Fibroblast of lung (primary cell): ENCODE results near the gene SYCE3. TPM values are rescaled to one million over a fixed set of nuclear protein-coding genes. Genes with fewer than 3 reads are reported as not detected.

Experiments used
- DNase-seq, 2 donors: peaks; one replicate each; pipeline versions ENCODE4 v3.0.0 to v3.0.0-alpha.2; 2010; ENCODE audit warnings: low read depth in 2 of 2
- H2AFZ ChIP-seq: 2 replicates; pipeline ENCODE4 v1.5.1; 2012; ENCODE audit warnings: low read length, control low read depth, inconsistent platforms
- H3K27ac ChIP-seq: 2 replicates; pipeline ENCODE4 v1.5.1; 2011; ENCODE audit warnings: low read length, control low read depth; ENCODE audit not compliant: insufficient read depth
- H3K27me3 ChIP-seq: 2 replicates; pipeline ENCODE4 v1.5.1; 2011; ENCODE audit warnings: mild to moderate bottlenecking, low read length; ENCODE audit not compliant: control insufficient read depth, insufficient read depth
- H3K36me3 ChIP-seq: 2 replicates; pipeline ENCODE4 v1.5.1; 2011; ENCODE audit warnings: low read length; ENCODE audit not compliant: control insufficient read depth, insufficient read depth
- H3K4me1 ChIP-seq: 2 replicates; pipeline ENCODE4 v1.5.1; 2011; ENCODE audit warnings: low read length; ENCODE audit not compliant: control insufficient read depth, insufficient read depth; ENCODE audit errors: extremely low read depth
- H3K4me2 ChIP-seq: 2 replicates; pipeline ENCODE4 v1.5.1; 2011; ENCODE audit warnings: low read length, control low read depth; ENCODE audit not compliant: insufficient read depth; ENCODE audit errors: extremely low read depth
- H3K4me3 ChIP-seq, 4 experiments: fragments of 200-600 bp in 1 of 4; sonication (generic) in 1 of 4; replicated peaks in 1 of 4; 2 replicates each; pipeline ENCODE4 v1.5.1; 2011 to 2016; ENCODE audit warnings: low read length in 4 of 4, low read depth in 3 of 4, mild to moderate bottlenecking in 3 of 4, control low read depth in 2 of 4, inconsistent platforms in 1 of 4, mixed read lengths in 1 of 4; ENCODE audit not compliant: insufficient read depth in 1 of 4; ENCODE audit errors: control extremely low read depth in 1 of 4
- H3K79me2 ChIP-seq: 2 replicates; pipeline ENCODE4 v1.5.1; 2012; ENCODE audit warnings: mild to moderate bottlenecking, low read length, inconsistent platforms; ENCODE audit not compliant: control insufficient read depth, insufficient read depth
- H3K9ac ChIP-seq: 2 replicates; pipeline ENCODE4 v1.5.1; 2011; ENCODE audit warnings: mild to moderate bottlenecking, low read length, control low read depth; ENCODE audit not compliant: insufficient read depth
- H3K9me3 ChIP-seq: 2 replicates; pipeline ENCODE4 v1.5.1; 2012; ENCODE audit warnings: low read depth, low read length; ENCODE audit not compliant: control insufficient read depth, insufficient read depth
- H4K20me1 ChIP-seq: 2 replicates; pipeline ENCODE4 v1.5.1; 2011; ENCODE audit warnings: low read length; ENCODE audit not compliant: control insufficient read depth, insufficient read depth; ENCODE audit errors: extremely low read depth
- CTCF ChIP-seq, 2 donors: IDR thresholded peaks in 1 of 2; conservative IDR thresholded peaks in 1 of 2; 1 replicate in 1 of 2; 2 replicates in 1 of 2; pipeline ENCODE4 v1.5.1; 2011 to 2012; ENCODE audit warnings: low read length in 2 of 2, control low read depth in 1 of 2, inconsistent platforms in 1 of 2, low read depth in 1 of 2, mild to moderate bottlenecking in 1 of 2
- EZH2 ChIP-seq: IDR thresholded peaks from 2 replicates; pipeline ENCODE4 v1.5.1; 2012; ENCODE audit warnings: low read length, control low read depth, mild to moderate bottlenecking; ENCODE audit errors: missing control alignments
- polyA plus RNA-seq, 2 donors: library from polyadenylated mRNA; depleted of rRNA in 1 of 2; stranded (reverse) in 1 of 2; unstranded in 1 of 2; fragments of >200 nt; gene quantifications; 2 replicates each; pipeline ENCODE4 v1.2.1, GENCODE V29; 2011 to 2012; ENCODE audit warnings: missing spikeins in 1 of 2
- total RNA-seq: library from RNA; depleted of rRNA; stranded (reverse); fragments of >200 nt; gene quantifications from 2 replicates; pipeline ENCODE4 v1.2.1, GENCODE V29; 2014

Gene SYCE3
- total and polyA plus RNA-seq, 2 donors (not counting 1 experiment from before 2014, with no cell fraction given), result 0.33 TPM; not detected in 1

DNA sequence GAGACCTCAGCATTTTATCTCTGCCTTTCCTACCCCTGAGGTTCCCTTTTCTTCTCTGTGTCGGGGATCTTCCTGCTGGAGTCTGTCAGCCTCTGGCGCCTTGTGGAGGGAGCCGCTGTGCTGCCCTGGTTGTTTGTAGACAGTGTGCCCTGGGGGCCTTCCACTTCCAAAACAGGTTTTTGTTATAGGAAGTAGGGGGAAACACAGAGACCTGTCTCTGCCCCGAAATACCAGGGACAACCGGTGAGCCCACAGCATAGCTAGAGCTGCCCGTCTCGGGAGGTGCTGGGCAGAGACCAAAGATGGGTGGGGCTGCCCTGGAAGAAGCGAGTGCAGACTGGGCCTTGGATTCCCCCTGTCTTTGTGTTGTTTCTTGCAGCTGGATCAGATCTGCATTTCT, 46.7 kb downstream of the SYCE3 start:
- no peak overlapping the region for H3K4me3 ChIP-seq
- no peaks in the 10 kb centered on the region for H3K9me3 ChIP-seq
- H3K36me3 ChIP-seq, result peaks cover 7% of the 10 kb centered on the region
- H4K20me1 ChIP-seq, result no peaks in the 10 kb centered on the region
- H2AFZ ChIP-seq, result no peak overlapping the region
- no peak overlapping the region for H3K27ac ChIP-seq
- H3K4me1 ChIP-seq, result no peaks in the 10 kb centered on the region
- DNase-seq, result no peak
- H3K9ac ChIP-seq, result no peak overlapping the region
- no peak overlapping the region for H3K4me2 ChIP-seq
- H3K79me2 ChIP-seq, result peaks cover 31% of the 10 kb centered on the region
- TF ChIP-seq CTCF (conservative IDR thresholded peaks at IDR 0.05 in 1 of 2, IDR thresholded peaks at IDR 0.05 in 1 of 2; ENCODE audit: low read depth in 1 of 2, low read length in 2 of 2), result no peak
- no peak for TF ChIP-seq EZH2
- H3K27me3 ChIP-seq, result no peaks in the 10 kb centered on the region

DNA sequence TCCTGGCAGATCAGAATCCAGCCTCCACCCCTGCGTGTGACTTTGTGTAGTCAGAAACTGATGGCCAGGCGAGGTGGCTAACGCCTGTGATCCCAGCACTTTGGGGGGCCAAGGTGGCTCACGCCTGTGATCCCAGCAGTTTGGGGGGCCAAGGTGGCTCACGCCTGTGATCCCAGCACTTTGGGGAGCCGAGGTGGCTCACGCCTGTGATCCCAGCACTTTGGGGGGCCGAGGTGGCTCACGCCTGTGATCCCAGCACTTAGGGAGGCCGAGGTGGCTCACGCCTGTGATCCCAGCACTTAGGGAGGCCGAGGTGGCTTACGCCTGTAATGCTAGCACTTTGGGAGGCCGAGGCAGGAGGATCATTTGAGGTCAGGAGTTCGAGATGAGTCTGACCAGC, 49.5 kb downstream of the SYCE3 start:
- Histone ChIP-seq H3K4me1 (peaks cover 3% of the 10 kb centered on the region), H3K27me3 (no peaks in the 10 kb centered on the region), H4K20me1 (no peaks in the 10 kb centered on the region), H3K4me2 (no peak overlapping the region), H3K9me3 (no peaks in the 10 kb centered on the region), H3K79me2 (peaks cover 49% of the 10 kb centered on the region), H3K4me3 (no peak overlapping the region), H3K36me3 (peaks cover 3% of the 10 kb centered on the region), H3K27ac (no peak overlapping the region), H2AFZ (no peak overlapping the region), H3K9ac (no peak overlapping the region)
- TF ChIP-seq CTCF (conservative IDR thresholded peaks at IDR 0.05 in 1 of 2, IDR thresholded peaks at IDR 0.05 in 1 of 2; ENCODE audit: low read depth in 1 of 2, low read length in 2 of 2), result no peak
- TF ChIP-seq EZH2, result no peak
- no peak for DNase-seq

GRCh38 chr22:50508897-50509296, 53.8 kb downstream of the SYCE3 start:
- peaks cover 3% of the 10 kb centered on the region for H3K4me1 ChIP-seq
- H3K4me2 ChIP-seq, result peak overlapping the region; percentile 99
- no peaks in the 10 kb centered on the region for H4K20me1 ChIP-seq
- no peaks in the 10 kb centered on the region for H3K27me3 ChIP-seq
- H3K36me3 ChIP-seq, result peaks cover 14% of the 10 kb centered on the region
- H2AFZ ChIP-seq, result no peak overlapping the region
- H3K9ac ChIP-seq, result peak overlapping the region; percentile 66
- peak overlapping the region; percentile 73 to 89 (median 77) for H3K4me3 ChIP-seq
- no peak for DNase-seq
- no peaks in the 10 kb centered on the region for H3K9me3 ChIP-seq
- peak overlapping the region; percentile 90 for H3K27ac ChIP-seq
- peaks cover 51% of the 10 kb centered on the region for H3K79me2 ChIP-seq
- TF ChIP-seq CTCF (conservative IDR thresholded peaks at IDR 0.05 in 1 of 2, IDR thresholded peaks at IDR 0.05 in 1 of 2; ENCODE audit: low read depth in 1 of 2, low read length in 2 of 2) (no peak), EZH2 (no peak)
